Heart left ventricle (tissue), 13 donors: ENCODE measurements around the gene CHRDL2.

ENCODE experiments used
- CTCF ChIP-seq, 12 donors: fragments of 200-600 bp; sonication (generic) in 4 of 12; IDR thresholded peaks; one replicate each; pipeline versions ENCODE4 v1.5.0 to v1.8.0; 2018 to 2022; ENCODE audit warnings: antibody characterized with exemption in 12 of 12, mild to moderate bottlenecking in 5 of 12
- POLR2A ChIP-seq, 2 donors: fragments of 450-650 bp; IDR thresholded peaks; one replicate each; pipeline ENCODE4 v1.6.1; 2017; ENCODE audit warnings: antibody characterized with exemption in 2 of 2, mild to moderate bottlenecking in 2 of 2, moderate library complexity in 2 of 2
- donor health status: ischemic (EF 13 %, LVEDD 7.1; RV severe dilation, severe dysfunction).
- donor health status: DM: no; HTN: yes; CAD: no.
- donor health status: DM: no; HTN: no; CAD: no.
- donor health status: ischemic (EF 25% LVEDD 6.9; RV normal size, moderate dysfunction).
- donor health status: ischemic (EF 25% LVEDD 5.7; RV mildly dilated, moderate dysfunction).
- donor health status: ischemic (EF 35%, LVEDD 5.7; RV mildly dilated, moderate dysfunction).
- donor health status: nonischemic (EF 11% LVEDD 7.7; RV severe dilation, severe dysfunction).
- donor health status: DM: yes; HTN: yes; CAD: no.
- donor health status: PGD.
- donor health status: ischemic (EF 29% LVEDD 5.4; RV normal size, mild dysfunction).
- donor health status: nonischemic (EF 23%, LVEDD 6.1; RV moderate dilation, normal function).

GRCh38 chr11:74697722-74698121, 33.5 kb downstream of the CHRDL2 start:
- TF ChIP-seq CTCF (IDR thresholded peaks at IDR 0.05) = no peak
- no peak for TF ChIP-seq POLR2A (IDR thresholded peaks at IDR 0.05)
